SU-DHL-6 (cell line): ENCODE data around the gene RBMS1.

Experiments used
- H2AFZ ChIP-seq: fragments of 200-600 bp; sonication (generic); 2 replicates; pipeline ENCODE4 v1.6.1; 2014; ENCODE audit warnings: low read depth, mild to moderate bottlenecking, moderate library complexity, mixed read lengths, antibody characterized with exemption, low read length; ENCODE audit not compliant: severe bottlenecking
- H3F3A ChIP-seq: fragments of 200-600 bp; shearing (Covaris generic); 2 replicates; pipeline ENCODE4 v1.6.0; 2016; ENCODE audit warnings: antibody characterized with exemption, mild to moderate bottlenecking; ENCODE audit not compliant: insufficient read depth
- H3K27ac ChIP-seq: fragments of 200-600 bp; sonication (generic); 2 replicates; pipeline ENCODE4 v1.5.1; 2016; ENCODE audit warnings: low read depth, mild to moderate bottlenecking, low read length, moderate library complexity, mixed read lengths
- H3K27me3 ChIP-seq: fragments of 200-600 bp; sonication (generic), shearing (Covaris generic); 2 replicates; pipeline ENCODE4 v1.6.0; 2014; ENCODE audit warnings: mild to moderate bottlenecking, low read length
- H3K36me3 ChIP-seq: fragments of 200-600 bp; sonication (generic); 2 replicates; pipeline ENCODE4 v1.6.1; 2014; ENCODE audit warnings: mild to moderate bottlenecking, low read length, mixed read lengths
- H3K4me2 ChIP-seq: fragments of 300-600, 200-600 bp; shearing (Covaris generic), sonication (generic); 2 replicates; pipeline ENCODE4 v1.6.0; 2014; ENCODE audit warnings: low read length, low read depth, mild to moderate bottlenecking; ENCODE audit not compliant: poor library complexity, severe bottlenecking
- H3K4me3 ChIP-seq: fragments of 200-600 bp; sonication (generic); 2 replicates; pipeline ENCODE4 v1.5.1; 2014; ENCODE audit warnings: antibody characterized with exemption, low read length, mild to moderate bottlenecking, mixed read lengths; ENCODE audit not compliant: insufficient read depth, poor library complexity, severe bottlenecking
- H3K79me2 ChIP-seq: fragments of 200-600 bp; sonication (generic); 2 replicates; pipeline ENCODE4 v1.6.1; 2014; ENCODE audit warnings: mild to moderate bottlenecking, low read length, moderate library complexity; ENCODE audit not compliant: insufficient read depth
- H3K9ac ChIP-seq: fragments of 200-600 bp; sonication (generic); 2 replicates; pipeline ENCODE4 v1.7.0; 2014; ENCODE audit warnings: mild to moderate bottlenecking, low read length
- H3K9me2 ChIP-seq: fragments of 200-600 bp; sonication (generic); replicated peaks from 2 replicates; pipeline ENCODE4 v1.6.1; 2014; ENCODE audit warnings: low read length; ENCODE audit not compliant: insufficient read depth
- H3K9me3 ChIP-seq: fragments of 200-600 bp; sonication (generic); 2 replicates; pipeline ENCODE4 v1.6.1; 2014; ENCODE audit warnings: low read length, mixed read lengths; ENCODE audit not compliant: insufficient read depth
- H4K20me1 ChIP-seq: fragments of 200-600 bp; sonication (generic); 2 replicates; pipeline ENCODE4 v1.6.1; 2014; ENCODE audit warnings: low read depth, mild to moderate bottlenecking, antibody characterized with exemption, low read length, moderate library complexity, mixed read lengths
- EZH2phosphoT487 ChIP-seq: fragments of 200-600 bp; sonication (generic), shearing (Covaris generic); conservative IDR thresholded peaks from 2 replicates; pipeline ENCODE4 v1.6.1; 2018; ENCODE audit warnings: mild to moderate bottlenecking, antibody characterized with exemption, low read length, moderate library complexity, mixed read lengths
- TF ChIP-seq, protein P1 (sequence below): fragments of 200-600 bp; sonication (generic); IDR thresholded peaks from one replicate; pipeline ENCODE4 v1.5.1; 2017; ENCODE audit warnings: antibody characterized with exemption, mild to moderate bottlenecking, low read length, moderate library complexity; ENCODE audit not compliant: insufficient read depth, poor library complexity, severe bottlenecking

The RBMS1 gene

GRCh38 chr2:160308476-160308875, 185.1 kb downstream of the RBMS1 start:
- H3K36me3 ChIP-seq, result no peaks in the 10 kb centered on the region
- no peak overlapping the region for H3K9ac ChIP-seq
- TF ChIP-seq, protein P1, sequence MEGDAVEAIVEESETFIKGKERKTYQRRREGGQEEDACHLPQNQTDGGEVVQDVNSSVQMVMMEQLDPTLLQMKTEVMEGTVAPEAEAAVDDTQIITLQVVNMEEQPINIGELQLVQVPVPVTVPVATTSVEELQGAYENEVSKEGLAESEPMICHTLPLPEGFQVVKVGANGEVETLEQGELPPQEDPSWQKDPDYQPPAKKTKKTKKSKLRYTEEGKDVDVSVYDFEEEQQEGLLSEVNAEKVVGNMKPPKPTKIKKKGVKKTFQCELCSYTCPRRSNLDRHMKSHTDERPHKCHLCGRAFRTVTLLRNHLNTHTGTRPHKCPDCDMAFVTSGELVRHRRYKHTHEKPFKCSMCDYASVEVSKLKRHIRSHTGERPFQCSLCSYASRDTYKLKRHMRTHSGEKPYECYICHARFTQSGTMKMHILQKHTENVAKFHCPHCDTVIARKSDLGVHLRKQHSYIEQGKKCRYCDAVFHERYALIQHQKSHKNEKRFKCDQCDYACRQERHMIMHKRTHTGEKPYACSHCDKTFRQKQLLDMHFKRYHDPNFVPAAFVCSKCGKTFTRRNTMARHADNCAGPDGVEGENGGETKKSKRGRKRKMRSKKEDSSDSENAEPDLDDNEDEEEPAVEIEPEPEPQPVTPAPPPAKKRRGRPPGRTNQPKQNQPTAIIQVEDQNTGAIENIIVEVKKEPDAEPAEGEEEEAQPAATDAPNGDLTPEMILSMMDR, result no peak
- no peak for TF ChIP-seq EZH2phosphoT487
- no peaks in the 10 kb centered on the region for H3K9me2 ChIP-seq
- no peaks in the 10 kb centered on the region for H3K9me3 ChIP-seq
- no peaks in the 10 kb centered on the region for H3K79me2 ChIP-seq
- H2AFZ ChIP-seq, result no peak overlapping the region
- H4K20me1 ChIP-seq, result no peaks in the 10 kb centered on the region
- H3K4me2 ChIP-seq, result no peak overlapping the region
- no peaks in the 10 kb centered on the region for H3F3A ChIP-seq
- H3K27me3 ChIP-seq, result no peaks in the 10 kb centered on the region
- no peak overlapping the region for H3K27ac ChIP-seq
- H3K4me3 ChIP-seq, result no peak overlapping the region

DNA sequence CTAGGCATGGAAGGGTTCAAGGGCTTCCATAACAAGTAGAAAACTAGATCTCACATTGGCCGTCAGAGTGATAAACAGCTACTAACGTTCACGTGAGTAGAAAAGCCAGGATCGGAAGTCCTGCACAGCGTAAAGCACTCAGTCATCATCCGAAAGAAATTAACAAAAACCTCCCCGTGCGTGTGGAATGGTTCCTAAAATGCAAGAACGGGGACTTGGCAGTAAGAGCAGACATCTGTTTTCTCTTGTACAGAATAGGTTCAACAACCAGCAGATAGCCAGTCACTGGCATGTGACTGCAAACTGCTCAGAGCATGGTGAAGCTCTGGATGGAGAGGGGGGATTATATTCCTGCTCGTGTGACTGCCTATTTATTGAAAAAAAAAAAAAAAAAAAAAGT, 186.6 kb downstream of the RBMS1 start:
- Histone ChIP-seq H3F3A (no peaks in the 10 kb centered on the region), H3K36me3 (no peaks in the 10 kb centered on the region), H2AFZ (no peak overlapping the region), H3K9me2 (no peaks in the 10 kb centered on the region), H3K4me2 (no peak overlapping the region), H3K79me2 (no peaks in the 10 kb centered on the region), H3K4me3 (no peak overlapping the region), H3K27ac (no peak overlapping the region), H3K27me3 (no peaks in the 10 kb centered on the region), H4K20me1 (no peaks in the 10 kb centered on the region), H3K9me3 (no peaks in the 10 kb centered on the region), H3K9ac (no peak overlapping the region)
- no peak for TF ChIP-seq EZH2phosphoT487
- TF ChIP-seq, protein P1, result no peak

GRCh38 chr2:160305081-160305750, 188.4 kb downstream of the RBMS1 start:
- no peaks in the 10 kb centered on the region for H3F3A ChIP-seq
- H2AFZ ChIP-seq, result no peak overlapping the region
- H3K27me3 ChIP-seq, result no peaks in the 10 kb centered on the region
- no peak overlapping the region for H3K27ac ChIP-seq
- H3K79me2 ChIP-seq, result no peaks in the 10 kb centered on the region
- TF ChIP-seq, protein P1, result no peak
- TF ChIP-seq EZH2phosphoT487, result no peak
- no peak overlapping the region for H3K4me3 ChIP-seq
- H3K4me2 ChIP-seq, result no peak overlapping the region
- H3K9ac ChIP-seq, result no peak overlapping the region
- H3K9me3 ChIP-seq, result no peaks in the 10 kb centered on the region
- H3K9me2 ChIP-seq, result no peaks in the 10 kb centered on the region
- H4K20me1 ChIP-seq, result no peaks in the 10 kb centered on the region
- no peaks in the 10 kb centered on the region for H3K36me3 ChIP-seq
